ENCODE data around the gene HOXA4.

HOXA4 gene

DNA sequence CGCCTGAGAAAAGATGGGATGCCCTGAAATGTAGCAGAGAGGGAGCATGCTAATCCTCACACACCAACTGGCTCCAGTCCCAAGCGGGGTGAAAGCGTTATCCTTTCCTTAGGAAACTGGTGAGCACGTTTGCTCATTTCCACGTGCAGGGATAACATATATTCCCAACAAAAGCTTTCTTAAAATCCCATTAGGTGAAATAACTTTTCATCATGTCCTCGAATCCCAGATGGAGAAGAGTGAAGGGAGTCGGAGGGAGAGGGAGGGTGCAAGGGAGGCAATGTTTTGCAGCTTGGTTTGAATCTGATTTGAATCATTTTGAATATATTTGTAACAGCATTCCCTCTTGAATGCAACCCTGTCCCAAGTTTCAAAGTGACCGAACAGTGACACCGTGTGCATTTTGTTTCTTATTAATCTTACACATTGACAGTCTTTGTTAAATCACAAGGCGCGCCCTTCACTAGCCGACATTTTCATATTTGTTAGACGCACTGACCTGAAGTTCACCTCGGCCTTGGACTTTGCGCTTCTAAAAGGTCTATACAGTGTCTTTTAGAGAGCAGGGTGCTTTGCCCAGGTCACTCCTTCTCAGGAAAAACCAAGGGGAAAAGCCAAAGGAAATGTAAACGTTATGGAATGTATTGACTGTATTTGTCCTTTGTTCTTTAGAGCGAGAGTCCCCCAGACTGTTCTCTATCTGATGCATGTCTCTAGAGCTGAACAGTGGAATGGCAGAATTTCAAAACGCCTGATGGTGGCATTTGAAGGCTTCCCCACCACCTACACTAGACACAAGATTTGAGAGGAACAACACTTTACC, 3.1 kb upstream of the HOXA4 start:
- no peak for DNase-seq (ENCODE audit: low read depth in 4 of 4, low spot score in 1 of 4)

DNA sequence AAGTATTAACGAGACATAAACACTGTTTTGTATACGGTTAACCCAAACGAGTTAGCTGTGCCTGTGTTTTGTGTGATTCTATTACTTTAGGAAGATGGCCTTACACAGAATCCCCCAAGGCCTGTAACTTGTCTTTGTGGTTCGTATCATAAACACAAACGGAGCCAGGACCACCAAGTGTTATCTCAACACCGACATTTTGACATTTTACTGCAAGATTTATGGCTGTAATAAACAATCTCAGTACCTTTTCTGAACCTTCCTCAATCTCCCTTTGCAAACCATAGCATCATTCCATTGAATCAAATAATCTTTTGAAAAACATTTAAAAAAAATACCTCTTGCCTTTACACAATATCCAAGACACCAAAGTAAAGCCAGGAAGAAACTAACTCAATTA, 2.4 kb upstream of the HOXA4 start:
- no peak for DNase-seq (ENCODE audit: low read depth in 4 of 4, low spot score in 1 of 4)

DNA sequence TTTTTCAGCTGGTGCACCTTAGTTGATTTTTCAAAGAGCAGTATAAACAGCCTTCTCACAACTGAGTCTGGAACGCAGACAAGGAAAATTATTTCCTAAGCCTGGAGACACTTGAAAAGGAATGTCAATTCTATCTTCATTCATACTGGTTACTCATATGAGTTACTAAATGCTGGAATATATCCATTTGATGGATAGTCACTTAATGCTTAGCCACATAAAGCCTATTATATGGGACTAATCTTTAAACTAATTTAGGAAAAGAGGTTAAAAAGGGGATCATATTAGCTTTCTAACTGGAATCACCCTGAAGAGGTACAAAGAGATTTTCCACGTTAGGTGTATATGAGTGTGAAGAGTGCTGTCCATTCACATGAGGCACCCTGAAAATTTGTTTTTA, 1.7 kb upstream of the HOXA4 start:
- DNase-seq (ENCODE audit: low read depth in 4 of 4, low spot score in 1 of 4): no peak

DNA sequence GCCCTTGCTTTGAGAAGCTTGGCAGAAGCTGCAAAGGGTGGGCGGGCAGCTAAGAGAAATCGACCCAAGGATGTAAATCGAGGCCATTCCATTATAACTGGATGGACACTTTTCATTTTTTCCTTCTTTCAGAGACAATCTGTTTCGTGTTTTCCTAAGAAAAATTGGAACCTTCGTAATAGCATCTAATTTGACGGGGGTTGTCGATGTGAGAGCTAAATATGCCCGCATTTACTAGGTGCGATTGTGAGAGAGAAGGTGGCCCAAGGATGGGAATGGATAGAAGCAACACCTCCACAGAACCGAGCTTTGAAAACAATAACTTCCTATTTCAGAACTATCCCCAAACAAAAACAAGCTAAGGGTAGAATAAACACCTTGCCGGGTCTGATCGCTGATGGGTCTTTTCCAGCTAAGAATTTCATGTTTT, 848 bp upstream of the HOXA4 start:
- DNase-seq (ENCODE audit: low read depth in 4 of 4, low spot score in 1 of 4): no peak

DNA sequence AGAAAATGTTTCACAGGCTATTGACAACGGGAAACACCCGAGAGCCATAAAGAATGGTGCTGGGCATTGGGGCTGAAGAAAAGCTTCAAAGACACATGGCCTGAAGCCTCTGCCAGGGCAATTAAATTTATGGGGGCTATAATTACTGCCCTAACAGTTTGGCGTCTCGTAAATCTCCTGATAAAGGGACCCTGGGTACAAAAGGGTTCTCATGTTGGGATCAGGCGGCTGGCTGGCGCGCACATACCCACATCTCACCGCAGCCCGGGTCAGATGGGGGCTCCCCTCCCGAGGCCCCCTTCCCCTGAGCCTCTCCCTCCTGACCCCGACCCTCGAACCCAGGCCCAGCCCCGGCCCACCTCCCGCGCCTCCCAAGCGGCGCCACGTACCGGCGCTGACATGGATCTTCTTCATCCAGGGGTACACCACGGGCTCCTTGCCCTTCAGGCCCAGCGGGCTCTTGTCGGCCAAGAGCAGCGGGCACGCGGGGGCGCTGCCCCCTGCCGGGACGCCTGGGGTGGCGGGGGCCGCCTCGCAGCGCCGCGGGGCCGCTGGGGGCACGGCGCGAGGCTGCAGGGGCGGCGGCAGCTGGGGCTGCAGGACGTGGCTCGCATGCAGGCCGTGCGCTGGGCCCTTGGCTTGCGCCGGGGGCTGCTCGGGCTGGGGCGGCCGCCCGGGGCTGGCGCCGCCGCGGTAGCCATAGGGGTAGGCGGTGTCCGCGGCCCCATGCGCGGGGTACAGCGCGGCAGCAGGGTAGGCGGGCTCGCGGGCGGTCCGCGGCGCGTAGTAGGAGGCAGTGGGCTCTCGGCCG, 623 bp downstream of the HOXA4 start:
- no peak for DNase-seq (ENCODE audit: low read depth in 4 of 4, low spot score in 1 of 4)

DNA sequence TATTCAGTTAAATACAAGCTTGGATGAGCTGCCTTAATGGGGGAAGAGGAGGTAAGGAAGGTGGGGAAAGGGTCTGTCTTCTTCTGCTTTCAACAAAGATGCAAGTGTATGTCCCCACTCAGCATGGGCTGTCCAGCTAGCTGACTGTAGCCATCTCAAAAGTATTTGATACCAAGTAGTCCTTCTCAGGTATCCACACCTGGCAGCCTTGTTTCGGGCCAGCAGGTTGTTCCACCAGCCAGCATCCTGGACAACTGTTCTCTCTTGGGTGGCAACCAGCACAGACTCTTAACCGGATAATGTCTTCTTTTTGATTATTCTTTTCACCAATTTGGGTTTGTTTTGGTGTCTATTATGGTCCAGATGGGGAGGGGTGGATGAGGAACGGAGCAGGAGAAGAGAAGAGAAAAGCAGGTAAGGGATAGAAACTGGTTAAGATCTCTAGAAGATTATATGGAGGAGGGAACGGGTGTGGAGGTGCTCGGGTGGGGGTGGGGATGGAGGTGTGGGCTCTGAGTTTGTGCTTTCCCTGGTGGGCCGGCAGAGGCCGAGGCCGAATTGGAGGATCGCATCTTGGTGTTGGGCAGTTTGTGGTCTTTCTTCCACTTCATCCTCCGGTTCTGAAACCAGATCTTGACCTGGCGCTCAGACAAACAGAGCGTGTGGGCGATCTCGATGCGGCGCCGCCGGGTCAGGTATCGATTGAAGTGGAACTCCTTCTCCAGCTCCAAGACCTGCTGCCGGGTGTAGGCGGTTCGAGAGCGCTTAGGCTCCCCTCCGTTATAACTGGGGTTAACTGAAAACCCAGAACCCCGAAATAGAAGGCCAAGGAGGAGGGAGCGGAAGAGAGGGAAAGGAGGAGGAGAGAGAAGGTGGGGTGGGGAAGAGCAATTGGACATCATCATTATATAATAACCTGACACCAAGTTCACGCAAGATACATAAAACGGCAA, 1.5 kb downstream of the HOXA4 start:
- DNase-seq (ENCODE audit: low read depth in 4 of 4, low spot score in 1 of 4): no peak

DNA sequence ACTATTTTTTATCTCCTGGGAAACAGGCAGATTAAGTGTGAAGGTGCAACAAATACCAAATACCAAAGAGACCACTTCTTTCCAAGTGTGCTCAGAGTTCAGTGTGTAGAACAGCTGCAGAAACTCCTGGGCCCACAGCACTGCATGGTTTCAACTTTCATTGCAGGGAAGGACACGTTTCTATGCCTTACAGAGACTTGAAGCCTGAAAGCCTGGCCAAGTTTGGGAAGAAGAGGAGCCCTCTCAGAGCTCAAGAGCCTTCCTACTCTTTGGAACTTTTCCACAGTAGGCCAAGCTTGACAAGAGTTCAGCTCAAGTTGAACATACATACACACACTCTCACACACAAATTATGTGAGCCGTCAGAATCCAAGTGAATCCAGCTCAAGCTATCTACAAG, 2.5 kb downstream of the HOXA4 start:
- no peak for DNase-seq (ENCODE audit: low read depth in 4 of 4, low spot score in 1 of 4)

DNA sequence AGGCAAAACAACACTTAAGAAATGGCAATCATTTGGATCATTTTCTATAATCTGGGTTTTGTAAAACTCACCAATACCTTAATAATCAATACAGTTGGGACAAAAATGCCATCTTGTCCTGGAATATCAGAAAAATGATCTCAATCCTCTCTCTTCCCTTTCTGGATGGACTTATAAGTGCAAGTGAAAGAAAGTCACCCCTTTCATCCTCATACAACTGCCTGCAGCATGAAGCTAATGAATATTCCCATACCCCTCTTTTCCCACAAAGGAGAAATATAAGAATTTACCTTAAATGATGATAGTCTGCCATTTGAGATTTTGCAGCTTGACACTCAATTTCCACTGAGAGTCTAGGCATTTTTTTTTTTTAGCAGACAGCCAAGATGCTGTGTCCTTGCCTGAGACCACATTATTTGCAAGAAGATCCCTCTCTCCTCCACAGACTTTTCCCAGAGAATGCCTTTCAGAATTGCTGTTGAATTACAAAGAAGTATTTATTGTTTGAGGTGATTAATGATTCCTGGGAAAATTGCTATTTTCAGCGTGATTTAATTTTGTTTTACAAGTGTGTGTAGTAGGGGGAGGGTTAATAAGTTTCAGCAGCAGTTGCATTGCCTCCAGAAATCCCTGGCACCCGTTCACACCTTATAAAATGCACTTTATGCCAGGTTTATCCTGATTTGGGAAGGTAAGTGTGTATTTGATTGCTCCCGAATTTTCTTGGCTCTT, 3.8 kb downstream of the HOXA4 start:
- DNase-seq (ENCODE audit: low read depth in 4 of 4, low spot score in 1 of 4): no peak

DNA sequence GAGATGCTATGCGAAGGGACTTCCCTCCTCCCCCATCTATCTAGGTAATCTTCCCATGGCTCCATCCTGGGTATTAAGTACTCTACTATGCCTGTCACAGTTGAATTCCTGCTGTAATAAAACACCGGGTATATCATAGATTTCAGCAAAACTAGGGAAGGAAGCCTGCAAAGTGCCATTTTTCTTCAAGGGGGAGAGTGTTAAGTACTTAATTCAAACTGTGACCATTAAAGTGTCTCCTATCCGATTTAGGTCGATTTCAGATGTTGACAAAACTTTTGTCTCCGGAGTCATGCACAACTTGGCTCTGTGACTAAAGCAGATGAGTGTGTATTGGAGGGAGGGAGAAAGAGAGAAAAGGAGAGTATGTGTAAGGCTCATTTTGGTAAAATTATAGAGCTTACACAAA, 4.6 kb downstream of the HOXA4 start:
- no peak for DNase-seq (ENCODE audit: low read depth in 4 of 4, low spot score in 1 of 4)

DNA sequence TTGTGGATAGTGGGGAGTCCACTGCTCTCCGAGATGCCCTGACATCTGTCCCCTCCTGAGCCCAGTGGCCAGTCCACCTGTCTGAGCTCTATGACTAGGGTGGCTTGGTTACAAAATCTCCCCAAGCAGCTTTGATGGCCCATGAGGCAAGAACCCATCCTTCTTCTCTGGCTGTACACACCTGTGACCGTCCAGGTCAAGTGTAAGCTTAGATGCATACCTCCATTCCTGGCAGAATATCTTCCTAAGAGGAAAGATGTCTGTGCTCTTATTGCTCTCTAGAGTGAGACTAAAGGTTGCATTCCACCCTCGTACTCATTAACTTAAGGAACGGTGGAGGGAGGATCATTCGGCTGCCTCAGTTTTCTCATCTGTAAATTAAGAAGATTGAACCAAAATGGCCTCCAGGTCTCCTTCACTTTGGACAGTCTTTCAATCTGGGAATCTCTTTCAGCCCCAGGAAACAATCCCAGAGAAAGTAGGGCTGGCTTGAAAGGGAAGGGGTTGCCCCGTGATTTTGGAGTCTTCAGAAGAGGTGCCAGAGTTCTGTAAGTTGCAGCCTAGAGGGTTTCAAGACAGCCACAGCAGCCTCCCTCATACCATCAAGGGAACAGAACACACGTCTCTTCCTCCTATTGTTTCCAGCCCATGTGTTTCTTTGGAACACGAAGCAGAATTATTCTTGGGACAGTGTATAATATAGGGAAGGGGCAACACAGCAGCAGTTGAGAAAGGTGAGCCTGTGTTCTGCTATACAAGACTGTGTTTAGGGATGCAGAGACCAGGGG, 5.5 kb downstream of the HOXA4 start:
- DNase-seq (ENCODE audit: low read depth in 4 of 4, low spot score in 1 of 4): no peak

DNA sequence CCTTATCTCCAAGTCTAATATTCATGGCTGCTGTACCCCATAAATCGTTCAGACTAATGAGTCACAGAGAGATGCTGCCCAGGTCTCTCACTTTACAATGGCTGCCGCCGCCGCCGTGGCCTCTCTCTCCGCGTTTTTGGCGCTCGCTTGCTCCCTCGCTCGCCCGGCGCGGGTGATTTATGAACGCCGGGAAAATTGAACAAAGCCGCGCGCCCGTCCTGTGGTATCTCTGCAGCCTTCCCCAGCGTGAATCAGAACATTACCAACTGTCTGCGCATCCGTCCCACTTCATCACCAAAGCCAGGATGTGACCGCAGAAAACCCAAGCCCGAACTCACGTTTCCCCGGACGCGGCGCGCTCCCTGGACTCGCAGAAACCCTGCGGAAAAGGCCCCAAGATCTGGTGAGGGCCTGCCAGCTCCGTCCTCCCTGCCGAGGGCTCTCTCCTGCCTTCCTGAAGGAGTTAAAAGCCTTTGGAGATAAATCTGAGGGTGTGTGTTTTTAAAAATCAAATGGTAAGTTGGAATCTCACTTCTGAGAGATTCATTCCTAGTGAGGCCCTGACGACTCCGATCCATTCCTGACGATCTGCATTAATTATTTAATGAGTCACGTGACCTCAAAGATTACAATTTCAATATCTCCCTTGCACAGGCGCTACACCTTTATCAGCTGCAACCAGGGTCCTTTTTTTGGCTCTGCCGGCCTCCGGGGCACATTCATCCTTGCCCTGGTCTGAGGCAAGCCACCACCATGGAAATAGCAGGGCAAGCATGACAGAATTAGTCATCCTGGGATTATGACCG, 6.3 kb downstream of the HOXA4 start:
- DNase-seq (ENCODE audit: low read depth in 4 of 4, low spot score in 1 of 4): no peak

DNA sequence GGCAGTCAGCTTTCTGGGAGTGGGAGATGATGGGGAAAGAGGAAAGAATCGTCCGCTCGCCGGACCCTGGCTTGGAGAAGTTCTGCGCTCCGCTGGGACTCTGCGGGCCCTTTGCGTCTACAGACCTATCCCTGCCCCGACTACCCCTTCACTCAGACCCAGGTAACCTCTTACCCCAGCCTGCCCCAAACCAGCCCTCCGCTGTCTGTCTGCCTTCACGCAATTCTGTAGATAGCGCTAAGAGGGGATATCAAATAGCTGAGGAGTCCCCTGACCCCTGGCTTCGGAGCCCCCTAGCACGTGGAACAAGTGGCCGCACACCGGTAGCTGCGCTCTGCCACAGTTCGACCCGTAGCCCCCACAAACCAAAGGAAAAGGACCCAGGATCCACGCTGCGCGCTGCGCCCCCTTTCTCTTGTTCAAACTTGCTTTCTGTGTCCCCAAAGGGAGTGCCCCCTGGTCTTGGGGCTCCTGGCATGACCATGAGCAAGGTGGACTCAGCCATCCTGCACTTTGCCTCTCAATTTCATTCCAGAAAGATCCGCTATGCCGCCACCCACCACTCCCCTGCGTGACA, 7.0 kb downstream of the HOXA4 start:
- no peak for DNase-seq (ENCODE audit: low read depth in 4 of 4, low spot score in 1 of 4)

DNA sequence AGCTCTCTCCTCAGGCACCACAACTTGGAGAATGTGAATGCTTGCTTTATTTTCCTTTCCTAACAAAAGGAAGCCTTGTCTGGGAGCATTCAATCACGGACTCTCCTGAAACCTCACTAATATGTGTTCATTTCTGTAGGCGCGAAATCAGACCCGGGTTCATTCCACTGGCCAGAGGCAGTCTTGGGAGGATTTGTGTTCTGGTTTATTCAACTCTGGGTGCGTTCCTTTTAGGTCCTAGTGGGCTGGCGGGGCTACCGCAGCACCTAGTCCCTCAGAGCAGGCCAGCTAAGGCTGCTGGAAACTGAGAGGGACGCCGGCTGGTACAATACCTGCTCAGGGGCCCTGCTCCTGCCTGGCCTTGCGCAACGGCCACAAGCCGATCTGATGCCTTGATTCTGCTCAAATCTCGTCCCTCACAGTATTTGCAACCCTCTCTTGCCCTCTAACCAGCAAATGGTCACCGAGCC, 7.5 kb downstream of the HOXA4 start:
- no peak for DNase-seq (ENCODE audit: low read depth in 4 of 4, low spot score in 1 of 4)

DNA sequence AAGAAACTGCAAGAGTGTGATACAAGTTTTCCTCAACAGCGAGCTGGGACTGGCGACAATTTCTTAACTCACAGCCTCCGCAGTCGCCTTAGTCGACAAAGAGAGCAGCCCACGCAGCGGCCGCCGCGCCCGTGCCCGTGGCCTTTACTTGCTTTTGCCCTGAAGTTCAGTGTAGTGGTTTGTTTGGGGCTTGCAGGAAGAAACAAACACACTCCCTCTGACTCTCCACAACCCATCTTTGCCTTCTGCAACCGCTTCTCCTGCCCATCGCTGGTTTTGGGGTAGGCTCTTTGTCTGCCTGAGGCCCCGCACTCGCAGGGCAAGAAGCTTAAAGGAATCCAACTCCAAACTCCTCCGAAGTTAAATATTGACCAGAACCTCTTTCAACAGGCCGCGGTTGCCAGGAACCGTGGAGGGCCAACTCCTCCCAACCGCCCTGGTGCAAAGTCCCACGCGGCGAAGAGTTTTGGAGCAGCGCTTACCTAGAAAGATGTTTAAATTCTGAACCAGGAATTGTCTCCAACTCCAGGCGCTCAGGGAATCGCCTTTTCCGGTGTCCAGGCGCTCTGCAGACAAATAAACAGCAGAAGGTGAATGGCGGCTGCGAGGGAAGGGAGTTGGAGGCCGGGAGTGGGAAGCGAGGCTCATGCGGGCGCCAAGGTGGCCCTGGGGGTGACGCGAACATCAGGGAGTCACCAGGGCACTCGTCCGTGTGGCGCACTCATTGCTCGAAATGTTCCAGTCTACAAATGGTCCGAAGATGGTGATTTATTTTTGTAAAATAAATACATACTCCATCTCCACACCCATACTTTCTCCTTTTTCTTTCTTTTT, 8.3 kb downstream of the HOXA4 start:
- DNase-seq (ENCODE audit: low read depth in 4 of 4, low spot score in 1 of 4): no peak

DNA sequence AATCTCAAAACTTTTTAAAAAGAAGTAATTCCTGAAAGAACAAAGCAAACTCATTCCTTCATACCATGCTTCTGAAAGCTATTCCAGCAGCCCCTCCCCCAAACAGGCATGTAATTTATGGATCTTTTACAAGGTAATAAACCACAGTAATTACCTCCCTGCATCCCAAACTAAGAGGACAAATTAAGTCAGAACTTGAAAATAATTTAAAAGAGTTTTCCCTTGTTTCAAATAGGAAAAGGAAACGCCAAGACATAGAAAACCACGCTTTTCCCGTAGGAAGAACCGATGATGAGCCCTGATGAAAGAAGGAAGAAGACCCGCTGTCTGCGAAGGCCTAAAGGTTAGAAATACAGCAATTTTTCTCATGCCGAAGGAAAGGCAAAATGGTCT, 8.9 kb downstream of the HOXA4 start:
- no peak for DNase-seq (ENCODE audit: low read depth in 4 of 4, low spot score in 1 of 4)

DNA sequence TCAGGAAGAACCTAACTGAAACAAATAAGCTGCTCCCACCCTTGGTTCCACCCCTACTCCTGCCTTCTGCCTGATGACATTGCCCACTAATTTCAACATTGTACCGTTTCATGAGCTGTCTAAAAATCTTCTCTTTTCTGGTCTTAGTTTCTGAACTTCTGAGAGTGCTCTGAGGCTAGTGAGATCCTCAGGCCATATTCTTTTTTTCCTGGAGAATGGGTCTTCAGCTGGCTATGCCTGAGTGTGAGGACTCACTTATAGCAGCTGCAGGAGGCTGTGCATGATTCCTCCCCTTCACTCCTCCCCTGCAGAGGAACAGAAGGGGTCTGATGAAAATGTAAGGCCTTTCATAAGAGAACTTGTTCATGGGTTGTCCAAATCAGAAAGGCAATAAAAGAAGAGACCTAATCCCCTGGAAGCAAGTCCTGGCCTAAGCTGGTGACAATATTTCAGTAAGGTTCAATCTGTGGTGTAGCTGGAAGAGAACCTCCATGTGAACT, 11.1 kb downstream of the HOXA4 start:
- DNase-seq (ENCODE audit: low read depth in 4 of 4, low spot score in 1 of 4): no peak

DNA sequence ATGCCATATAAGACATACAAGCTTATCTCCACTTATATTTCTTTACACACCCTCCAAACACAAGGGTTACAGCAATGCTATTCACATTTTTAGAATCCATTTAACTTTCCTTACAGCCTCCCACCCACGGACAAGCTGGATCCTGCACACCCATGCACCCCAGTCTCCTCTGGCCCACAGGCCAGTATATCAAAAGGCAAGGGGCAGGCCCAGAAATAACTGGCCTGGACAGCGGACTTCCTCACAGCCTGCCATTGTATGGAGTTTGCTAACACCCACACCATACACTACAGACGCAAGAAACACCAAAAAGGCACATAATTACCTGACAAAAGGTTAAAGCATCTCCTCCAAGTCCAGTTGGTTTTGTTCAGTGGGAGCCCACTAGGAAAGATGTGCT, 12.0 kb downstream of the HOXA4 start:
- DNase-seq (ENCODE audit: low read depth in 4 of 4, low spot score in 1 of 4): no peak

Data from stimulated activated CD4-positive, alpha-beta T cell treated with anti-CD3 and anti-CD28 coated beads, Interleukin-1b, Interleukin-23, amount 100 ng/mL, for 24 hours (primary cell).